HCT116 (cell line): ENCODE measurements around the gene SH3BP5L. TPM values are rescaled to one million over a fixed set of nuclear protein-coding genes. Genes with fewer than 3 reads are reported as not detected.

ENCODE experiments used
- ATAC-seq: fragments of 200-7000 bp; cut with Tn5 transposase; 2 replicates; pipeline ENCODE4 v1.9.1; 2020; ENCODE audit warnings: mild to moderate bottlenecking, moderate library complexity
- BruUV-seq: library from RNA; stranded (reverse); fragments of 400-500 nt; replicated peaks from 2 replicates; lab custom pipeline; 2021; lab: Mats Ljungman, UMichigan
- CTCF ChIA-PET: fragments of 300-600 bp; sonication (Branson Sonifier 250); formaldehyde crosslinking; loops from one replicate; lab custom pipeline; 2021; ENCODE audit warnings: antibody characterized with exemption; lab: Charles Lee
- POLR2A ChIA-PET: fragments of 300-600, 350-600 bp; sonication (Branson Sonifier 250); formaldehyde crosslinking; loops from one replicate; lab custom pipeline; 2021; ENCODE audit warnings: antibody characterized with exemption; lab: Charles Lee
- RAD21 ChIA-PET, 2 experiments: fragments of 300-600 bp; sonication (Branson Sonifier 250); formaldehyde crosslinking; loops; one replicate each; lab custom pipeline; 2023; ENCODE audit warnings: low total read pairs in 2 of 2; ENCODE audit not compliant: uncharacterized antibody in 2 of 2, unreplicated experiment in 2 of 2, low non-redundant PET in 1 of 2; lab: Charles Lee
- DNase-seq: peaks from one replicate; pipeline ENCODE4 v3.0.0-alpha.2; 2010; ENCODE audit warnings: low read depth, low spot score
- H2AFZ ChIP-seq: fragments of 200-600 bp; shearing (Covaris generic), sonication (generic); 2 replicates; pipeline ENCODE4 v1.6.1; 2017; ENCODE audit warnings: low read depth, mixed run types, mixed read lengths, antibody characterized with exemption, low read length; ENCODE audit not compliant: poor library complexity, severe bottlenecking
- H3K27ac ChIP-seq: 2 replicates; pipeline ENCODE4 v1.5.1; 2012; ENCODE audit warnings: low read depth, low read length
- H3K27me3 ChIP-seq: fragments of 200-600 bp; sonication (generic); 2 replicates; pipeline ENCODE4 v1.6.1; 2016; ENCODE audit warnings: mixed run types, low read length, mixed read lengths; ENCODE audit not compliant: insufficient read depth
- H3K36me3 ChIP-seq, 2 experiments: fragments of 200-500 bp in 1 of 2; fragments of 200-600 bp in 1 of 2; sonication (Bioruptor generic) in 1 of 2; sonication (generic) in 1 of 2; 2 replicates each; pipeline versions ENCODE4 v1.5.1 to v1.6.1; 2014 to 2016; ENCODE audit warnings: low read length in 2 of 2, inconsistent platforms in 1 of 2, mixed read lengths in 1 of 2, mixed run types in 1 of 2; ENCODE audit not compliant: insufficient read depth in 2 of 2, control insufficient read depth in 1 of 2
- H3K4me1 ChIP-seq, 2 experiments: fragments of 200-600 bp in 1 of 2; sonication (generic) in 1 of 2; 2 replicates each; pipeline versions ENCODE4 v1.5.1 to v1.6.1; 2012 to 2017; ENCODE audit warnings: low read length in 2 of 2, inconsistent platforms in 1 of 2, mild to moderate bottlenecking in 1 of 2, mixed read lengths in 1 of 2, mixed run types in 1 of 2, moderate library complexity in 1 of 2; ENCODE audit not compliant: insufficient read depth in 2 of 2, control insufficient read depth in 1 of 2
- H3K4me2 ChIP-seq: fragments of 200-600 bp; sonication (generic); 2 replicates; pipeline ENCODE4 v1.6.1; 2017; ENCODE audit warnings: mixed run types, low read length, mixed read lengths
- H3K4me3 ChIP-seq, 2 experiments: fragments of 200-600 bp in 1 of 2; sonication (generic) in 1 of 2; replicated peaks in 1 of 2; 2 replicates each; pipeline ENCODE4 v1.5.1; 2011 to 2016; ENCODE audit warnings: low read length in 2 of 2, control low read depth in 1 of 2, low read depth in 1 of 2, mild to moderate bottlenecking in 1 of 2, mixed read lengths in 1 of 2, mixed run types in 1 of 2
- H3K79me2 ChIP-seq: fragments of 200-600 bp; sonication (generic); 2 replicates; pipeline ENCODE4 v1.6.1; 2017; ENCODE audit warnings: mild to moderate bottlenecking, mixed run types, low read length, moderate library complexity, mixed read lengths; ENCODE audit not compliant: insufficient read depth
- H3K9ac ChIP-seq: fragments of 200-600 bp; sonication (generic); 2 replicates; pipeline ENCODE4 v1.6.1; 2016; ENCODE audit warnings: low read length, mixed read lengths
- H3K9me2 ChIP-seq: fragments of 200-600 bp; sonication (generic), shearing (Covaris generic); 2 replicates; pipeline ENCODE4 v1.6.1; 2017; ENCODE audit warnings: mixed run types, mild to moderate bottlenecking, moderate library complexity; ENCODE audit not compliant: insufficient read depth
- H3K9me3 ChIP-seq, 2 experiments: fragments of 200-500 bp in 1 of 2; fragments of 200-600 bp in 1 of 2; sonication (Bioruptor generic) in 1 of 2; sonication (generic) in 1 of 2; 2 replicates each; pipeline ENCODE4 v1.6.1; 2014 to 2017; ENCODE audit warnings: low read length in 2 of 2, mixed read lengths in 2 of 2, inconsistent platforms in 1 of 2, low read depth in 1 of 2, mild to moderate bottlenecking in 1 of 2, mixed run types in 1 of 2, moderate library complexity in 1 of 2; ENCODE audit not compliant: control insufficient read depth in 1 of 2, insufficient read depth in 1 of 2
- H4K20me1 ChIP-seq: fragments of 200-600 bp; sonication (generic), shearing (Covaris generic); 2 replicates; pipeline ENCODE4 v1.6.1; 2017; ENCODE audit warnings: mixed run types, mild to moderate bottlenecking, moderate library complexity; ENCODE audit not compliant: insufficient read depth
- ATF3 ChIP-seq: IDR thresholded peaks from 2 replicates; pipeline ENCODE4 v1.6.1; 2012
- CBX3 ChIP-seq: IDR thresholded peaks from 2 replicates; pipeline ENCODE4 v1.6.1; 2012; ENCODE audit warnings: low read depth
- CEBPB ChIP-seq: IDR thresholded peaks from 2 replicates; pipeline ENCODE4 v1.6.1; 2012; ENCODE audit warnings: low read depth
- ELF1 ChIP-seq: IDR thresholded peaks from 2 replicates; pipeline ENCODE4 v1.6.1; 2012; ENCODE audit warnings: low read depth, borderline replicate concordance
- EZH2 ChIP-seq: fragments of 200-600 bp; sonication (generic); IDR thresholded peaks from 2 replicates; pipeline ENCODE4 v1.6.1; 2017; ENCODE audit warnings: antibody characterized with exemption, mixed run types
- EZH2phosphoT487 ChIP-seq: fragments of 200-600 bp; IDR thresholded peaks from 2 replicates; pipeline ENCODE4 v1.6.1; 2018; ENCODE audit warnings: antibody characterized with exemption, borderline replicate concordance
- FOSL1 ChIP-seq: IDR thresholded peaks from 2 replicates; pipeline ENCODE4 v1.6.1; 2012; ENCODE audit warnings: low read depth
- MAX ChIP-seq: IDR thresholded peaks from 2 replicates; pipeline ENCODE4 v1.6.1; 2012
- POLR2A ChIP-seq: IDR thresholded peaks from 2 replicates; pipeline ENCODE4 v1.7.0; 2011; ENCODE audit warnings: borderline replicate concordance; ENCODE audit not compliant: insufficient read depth, insufficient read length; ENCODE audit errors: extremely low read depth
- POLR2AphosphoS5 ChIP-seq: IDR thresholded peaks from 2 replicates; pipeline ENCODE4 v1.6.1; 2011; ENCODE audit warnings: mild to moderate bottlenecking, low read depth, low read length, moderate library complexity
- SIN3A ChIP-seq: IDR thresholded peaks from 2 replicates; pipeline ENCODE4 v1.6.1; 2012; ENCODE audit warnings: low read depth
- SP1 ChIP-seq: IDR thresholded peaks from 2 replicates; pipeline ENCODE4 v1.6.1; 2012; ENCODE audit warnings: low read depth
- SRF ChIP-seq: IDR thresholded peaks from 2 replicates; pipeline ENCODE4 v1.6.1; 2012; ENCODE audit warnings: low read depth
- YY1 ChIP-seq: IDR thresholded peaks from 2 replicates; pipeline ENCODE4 v1.6.1; 2011; ENCODE audit warnings: low read length, low read depth, moderate library complexity, mild to moderate bottlenecking; ENCODE audit not compliant: insufficient replicate concordance; ENCODE audit errors: extremely low read depth
- ZBTB33 ChIP-seq: IDR thresholded peaks from 2 replicates; pipeline ENCODE4 v1.6.1; 2011; ENCODE audit warnings: mild to moderate bottlenecking, low read length, moderate library complexity; ENCODE audit not compliant: insufficient replicate concordance; ENCODE audit errors: extremely low read depth
- ZFX ChIP-seq: fragments of 450-650 bp; IDR thresholded peaks from 2 replicates; pipeline ENCODE4 v1.6.1; 2017
- ZNF274 ChIP-seq: fragments of 200-500 bp; sonication (Bioruptor generic); IDR thresholded peaks from 2 replicates; pipeline ENCODE4 v1.6.1; 2014; ENCODE audit warnings: mild to moderate bottlenecking, low read depth, low read length, inconsistent platforms
- intact Hi-C: fragments of 100-400 bp; cut with micrococcal nuclease; formaldehyde crosslinking; loops from 2 replicates; pipeline ENCODE4 v1.10.0; 2022
- total RNA-seq: library from RNA; stranded (reverse); gene quantifications from one replicate; pipeline ENCODE4 v1.2.1, GENCODE V29; 2021; ENCODE audit not compliant: unreplicated experiment
- TF ChIP-seq, protein P1 (sequence below), 3 experiments: fragments of 200-600 bp in 1 of 3; sonication (generic) in 1 of 3; IDR thresholded peaks in 2 of 3; conservative IDR thresholded peaks in 1 of 3; 2 replicates each; pipeline ENCODE4 v1.5.1; 2012 to 2017; ENCODE audit warnings: low read depth in 2 of 3, low read length in 2 of 3, antibody characterized with exemption in 1 of 3, borderline replicate concordance in 1 of 3, control low read depth in 1 of 3, mild to moderate bottlenecking in 1 of 3, mixed read lengths in 1 of 3, mixed run types in 1 of 3, moderate library complexity in 1 of 3; ENCODE audit not compliant: insufficient read depth in 1 of 3
- TF ChIP-seq, protein P2 (sequence below): IDR thresholded peaks from 2 replicates; pipeline ENCODE4 v1.6.1; 2012; ENCODE audit warnings: low read depth

The SH3BP5L gene
- total RNA-seq, 1 experiment from 2014 or later, result 22.3 TPM

GRCh38 chr1:248844526-248844925, 18.8 kb upstream of the SH3BP5L start:
- Histone ChIP-seq H3K27ac (no peak overlapping the region), H3K9me2 (no peaks in the 10 kb centered on the region), H3K9me3 (no peaks in the 10 kb centered on the region), H3K4me3 (no peak overlapping the region), H3K4me2 (no peak overlapping the region), H3K36me3 (peaks cover 8 to 9% of the 10 kb centered on the region in 2 experiments; a peak in 3 of 4 replicates), H2AFZ (no peak overlapping the region), H3K27me3 (no peaks in the 10 kb centered on the region), H4K20me1 (no peaks in the 10 kb centered on the region), H3K79me2 (peaks cover 32% of the 10 kb centered on the region), H3K4me1 (peaks cover 0 to 4% of the 10 kb centered on the region in 2 experiments; a peak in 3 of 4 replicates), H3K9ac (no peak overlapping the region)
- ChIA-PET CTCF (interaction anchor here (0.9 kb wide), 1 partner anchor 14 kb away, joined by 3 read pairs; the partner anchor contains the start of gene ZNF692), RAD21 (no interaction called here), POLR2A (no interaction called here)
- ATAC-seq, result no peak
- BruUV-seq, result no TSS peak
- intact Hi-C loops, result no loop called here
- no peak for TF ChIP-seq SIN3A
- TF ChIP-seq ELF1, result no peak
- TF ChIP-seq CEBPB, result no peak
- TF ChIP-seq, protein P1, sequence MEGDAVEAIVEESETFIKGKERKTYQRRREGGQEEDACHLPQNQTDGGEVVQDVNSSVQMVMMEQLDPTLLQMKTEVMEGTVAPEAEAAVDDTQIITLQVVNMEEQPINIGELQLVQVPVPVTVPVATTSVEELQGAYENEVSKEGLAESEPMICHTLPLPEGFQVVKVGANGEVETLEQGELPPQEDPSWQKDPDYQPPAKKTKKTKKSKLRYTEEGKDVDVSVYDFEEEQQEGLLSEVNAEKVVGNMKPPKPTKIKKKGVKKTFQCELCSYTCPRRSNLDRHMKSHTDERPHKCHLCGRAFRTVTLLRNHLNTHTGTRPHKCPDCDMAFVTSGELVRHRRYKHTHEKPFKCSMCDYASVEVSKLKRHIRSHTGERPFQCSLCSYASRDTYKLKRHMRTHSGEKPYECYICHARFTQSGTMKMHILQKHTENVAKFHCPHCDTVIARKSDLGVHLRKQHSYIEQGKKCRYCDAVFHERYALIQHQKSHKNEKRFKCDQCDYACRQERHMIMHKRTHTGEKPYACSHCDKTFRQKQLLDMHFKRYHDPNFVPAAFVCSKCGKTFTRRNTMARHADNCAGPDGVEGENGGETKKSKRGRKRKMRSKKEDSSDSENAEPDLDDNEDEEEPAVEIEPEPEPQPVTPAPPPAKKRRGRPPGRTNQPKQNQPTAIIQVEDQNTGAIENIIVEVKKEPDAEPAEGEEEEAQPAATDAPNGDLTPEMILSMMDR (IDR thresholded peaks at IDR 0.05 in 2 of 3, conservative IDR thresholded peaks at IDR 0.05 in 1 of 3; ENCODE audit: borderline replicate concordance in 1 of 3, insufficient read depth in 1 of 3, low read depth in 2 of 3, low read length in 2 of 3), result no peak
- TF ChIP-seq ZBTB33, result no peak
- TF ChIP-seq POLR2AphosphoS5, result no peak
- TF ChIP-seq, protein P2, sequence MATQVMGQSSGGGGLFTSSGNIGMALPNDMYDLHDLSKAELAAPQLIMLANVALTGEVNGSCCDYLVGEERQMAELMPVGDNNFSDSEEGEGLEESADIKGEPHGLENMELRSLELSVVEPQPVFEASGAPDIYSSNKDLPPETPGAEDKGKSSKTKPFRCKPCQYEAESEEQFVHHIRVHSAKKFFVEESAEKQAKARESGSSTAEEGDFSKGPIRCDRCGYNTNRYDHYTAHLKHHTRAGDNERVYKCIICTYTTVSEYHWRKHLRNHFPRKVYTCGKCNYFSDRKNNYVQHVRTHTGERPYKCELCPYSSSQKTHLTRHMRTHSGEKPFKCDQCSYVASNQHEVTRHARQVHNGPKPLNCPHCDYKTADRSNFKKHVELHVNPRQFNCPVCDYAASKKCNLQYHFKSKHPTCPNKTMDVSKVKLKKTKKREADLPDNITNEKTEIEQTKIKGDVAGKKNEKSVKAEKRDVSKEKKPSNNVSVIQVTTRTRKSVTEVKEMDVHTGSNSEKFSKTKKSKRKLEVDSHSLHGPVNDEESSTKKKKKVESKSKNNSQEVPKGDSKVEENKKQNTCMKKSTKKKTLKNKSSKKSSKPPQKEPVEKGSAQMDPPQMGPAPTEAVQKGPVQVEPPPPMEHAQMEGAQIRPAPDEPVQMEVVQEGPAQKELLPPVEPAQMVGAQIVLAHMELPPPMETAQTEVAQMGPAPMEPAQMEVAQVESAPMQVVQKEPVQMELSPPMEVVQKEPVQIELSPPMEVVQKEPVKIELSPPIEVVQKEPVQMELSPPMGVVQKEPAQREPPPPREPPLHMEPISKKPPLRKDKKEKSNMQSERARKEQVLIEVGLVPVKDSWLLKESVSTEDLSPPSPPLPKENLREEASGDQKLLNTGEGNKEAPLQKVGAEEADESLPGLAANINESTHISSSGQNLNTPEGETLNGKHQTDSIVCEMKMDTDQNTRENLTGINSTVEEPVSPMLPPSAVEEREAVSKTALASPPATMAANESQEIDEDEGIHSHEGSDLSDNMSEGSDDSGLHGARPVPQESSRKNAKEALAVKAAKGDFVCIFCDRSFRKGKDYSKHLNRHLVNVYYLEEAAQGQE, result no peak
- no peak for TF ChIP-seq SP1
- no peak for TF ChIP-seq SRF
- TF ChIP-seq EZH2, result no peak
- TF ChIP-seq MAX, result no peak
- TF ChIP-seq ZNF274, result no peak
- no peak for TF ChIP-seq ZFX
- no peak for TF ChIP-seq FOSL1
- no peak for TF ChIP-seq EZH2phosphoT487
- TF ChIP-seq ATF3, result no peak
- TF ChIP-seq POLR2A, result no peak
- no peak for TF ChIP-seq YY1
- no peak for TF ChIP-seq CBX3
- DNase-seq, result no peak
